ENCODE measurements around the gene PITPNM3.

Gene PITPNM3

DNA sequence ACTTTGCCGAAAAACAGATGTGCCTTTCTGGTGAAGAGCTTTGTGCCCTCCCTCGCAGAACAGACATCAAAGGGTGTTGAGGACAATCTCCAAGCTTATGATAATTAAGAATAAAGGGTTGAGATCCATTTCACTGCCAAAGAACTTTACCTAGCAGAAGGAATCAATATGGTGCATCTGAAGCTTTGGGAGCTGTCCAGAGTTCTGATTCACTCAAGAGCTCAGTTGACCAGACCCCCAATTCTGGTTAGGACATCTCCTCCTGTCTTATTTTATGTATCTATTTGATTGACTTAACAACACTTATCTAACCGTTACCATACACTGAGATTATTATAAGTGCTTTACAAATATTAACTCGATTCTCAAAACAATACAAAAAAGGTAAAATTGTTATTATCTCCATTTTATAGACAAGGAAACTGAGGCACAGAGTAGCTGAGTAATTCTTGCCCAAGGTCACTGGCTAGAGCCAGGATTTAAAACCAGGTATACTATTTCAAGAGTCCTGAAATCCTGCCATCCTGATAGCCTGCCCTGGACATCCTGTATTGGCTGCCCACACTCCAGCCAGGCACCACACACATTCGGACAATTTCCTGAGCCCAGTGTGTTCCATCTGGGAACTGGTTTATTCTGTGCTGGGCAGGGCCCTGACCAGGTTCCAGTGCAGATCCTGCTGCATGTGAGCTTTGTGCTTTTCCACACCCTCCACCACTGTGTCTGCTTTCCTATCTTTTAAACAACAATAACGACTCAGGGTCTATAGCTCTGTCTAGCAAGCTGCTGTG is 29.8 kb downstream of the PITPNM3 start:
- no peak for DNase-seq (ENCODE audit: low read depth in 2 of 2)

DNA sequence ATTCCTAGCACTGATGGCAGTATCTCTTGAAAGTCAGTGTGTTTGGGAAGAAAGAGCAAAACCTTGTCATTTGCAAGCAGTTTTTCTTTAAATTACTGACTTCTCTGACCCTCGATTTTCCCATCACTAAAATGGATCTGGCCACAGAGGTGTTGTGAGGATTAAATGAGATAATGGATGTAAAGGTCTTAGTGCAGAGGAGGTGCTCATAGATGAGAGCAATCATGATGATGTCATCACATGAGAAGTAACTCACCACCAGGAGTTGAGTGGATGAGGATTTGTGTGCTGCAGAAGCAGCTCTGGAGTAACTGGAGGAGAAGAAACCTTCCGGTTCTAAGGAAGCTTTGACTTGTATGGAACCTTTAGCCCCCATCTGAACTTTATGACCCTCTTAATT is 30.6 kb downstream of the PITPNM3 start:
- DNase-seq (ENCODE audit: low read depth in 2 of 2): no peak

DNA sequence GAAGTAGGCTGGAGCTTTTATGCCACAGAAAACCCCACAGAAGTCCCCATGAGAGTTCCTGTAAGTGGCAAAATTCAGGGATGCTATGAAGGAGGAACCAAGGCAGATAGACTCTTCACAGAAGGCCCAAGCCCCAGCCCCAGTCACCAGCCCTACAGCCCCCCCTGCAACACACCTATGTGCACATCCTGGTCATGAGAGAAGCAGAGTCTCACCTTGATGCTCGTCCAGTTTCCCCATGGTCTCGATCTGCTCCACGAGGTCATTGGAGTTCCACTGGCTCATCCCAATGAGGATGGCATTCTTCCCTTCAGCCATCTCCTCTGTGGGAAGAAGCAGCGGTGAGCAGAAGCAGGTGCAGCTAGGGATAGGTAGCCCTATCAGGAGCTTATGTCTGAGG is 31.2 kb downstream of the PITPNM3 start:
- DNase-seq (ENCODE audit: low read depth in 2 of 2): no peak

DNA sequence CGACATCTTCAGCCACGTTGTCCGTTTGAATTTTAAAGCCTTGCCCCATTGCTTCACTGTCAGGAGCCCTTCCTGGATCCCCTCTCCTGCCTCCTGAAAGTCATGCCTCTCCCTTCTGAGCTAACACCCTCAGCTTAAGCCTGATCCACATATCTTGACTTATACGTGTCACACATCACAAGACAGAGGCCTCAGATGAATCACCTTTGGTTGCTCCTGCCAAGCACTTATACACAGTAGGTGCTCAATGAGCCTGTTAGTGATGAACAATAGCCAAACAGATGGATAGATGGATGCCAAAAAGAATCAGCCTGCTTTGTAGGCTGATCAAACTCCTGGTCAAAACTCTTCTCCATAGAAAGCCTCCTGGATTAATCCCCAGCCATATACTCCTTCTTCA is 31.8 kb downstream of the PITPNM3 start:
- no peak for DNase-seq (ENCODE audit: low read depth in 2 of 2)

DNA sequence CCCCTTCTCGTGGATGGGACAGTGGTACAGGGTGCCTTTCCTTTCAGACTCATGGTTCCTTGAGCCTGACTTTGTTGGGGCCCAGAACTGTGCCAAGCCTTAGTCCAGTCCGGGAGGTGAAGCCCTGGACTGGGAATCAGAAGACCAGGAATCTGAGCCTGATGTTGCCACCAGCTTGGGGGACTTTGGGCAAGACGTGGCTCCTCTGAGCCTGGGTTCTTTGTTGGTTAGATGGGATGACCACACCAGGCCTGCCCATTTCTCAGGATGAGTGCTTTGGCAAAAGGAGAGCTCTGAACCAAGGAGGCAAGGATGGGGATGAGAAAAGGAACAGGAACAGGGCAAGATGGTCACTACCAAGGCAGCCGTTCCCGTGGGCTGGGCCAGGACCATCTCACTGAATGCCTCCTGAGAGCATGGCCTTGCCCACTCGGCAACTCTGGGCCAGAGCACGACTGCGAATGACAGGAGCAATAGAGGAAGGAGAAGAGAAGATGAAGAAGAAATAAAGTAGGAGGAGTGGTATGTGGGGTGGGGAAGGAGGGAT is 32.5 kb downstream of the PITPNM3 start:
- no peak for DNase-seq (ENCODE audit: low read depth in 2 of 2)

DNA sequence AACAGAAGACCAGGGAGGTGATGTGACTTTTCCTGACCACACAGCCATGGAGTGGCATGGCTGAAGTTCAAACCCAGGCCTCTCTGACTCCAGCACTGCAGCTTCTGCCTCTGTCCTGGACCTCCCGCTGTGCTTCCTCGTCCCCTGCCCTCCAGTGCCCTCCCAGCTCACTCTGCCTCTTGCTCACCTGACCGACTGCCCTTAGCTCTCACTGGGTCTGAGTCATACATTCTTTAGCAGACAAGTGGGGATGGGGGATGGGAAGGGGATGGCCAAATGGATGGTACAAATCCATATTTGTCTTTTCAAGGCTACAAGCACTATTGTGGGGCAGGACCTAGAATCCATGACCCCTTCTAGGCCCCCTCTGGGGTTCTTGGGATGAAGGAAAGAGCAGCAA is 33.0 kb downstream of the PITPNM3 start:
- no peak for DNase-seq (ENCODE audit: low read depth in 2 of 2)

DNA sequence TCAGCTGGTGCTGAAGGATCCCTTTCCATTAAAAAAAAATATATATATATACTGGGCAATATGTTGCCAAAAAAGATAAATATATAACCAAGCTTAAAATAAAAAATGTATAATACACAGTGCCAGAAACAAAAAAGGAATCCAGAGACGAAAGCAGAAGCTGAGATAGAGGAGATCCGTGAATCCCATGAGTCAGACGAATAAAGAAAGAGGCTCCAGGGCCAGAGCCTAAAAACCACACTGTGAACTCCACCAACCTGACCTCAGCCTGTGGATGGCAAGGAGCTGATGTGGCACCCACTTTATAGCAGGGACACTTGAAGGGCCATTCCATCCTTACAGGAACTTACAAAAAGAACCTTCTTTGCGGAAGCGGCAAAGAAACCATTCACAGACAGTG is 34.8 kb downstream of the PITPNM3 start:
- DNase-seq (ENCODE audit: low read depth in 2 of 2): no peak

DNA sequence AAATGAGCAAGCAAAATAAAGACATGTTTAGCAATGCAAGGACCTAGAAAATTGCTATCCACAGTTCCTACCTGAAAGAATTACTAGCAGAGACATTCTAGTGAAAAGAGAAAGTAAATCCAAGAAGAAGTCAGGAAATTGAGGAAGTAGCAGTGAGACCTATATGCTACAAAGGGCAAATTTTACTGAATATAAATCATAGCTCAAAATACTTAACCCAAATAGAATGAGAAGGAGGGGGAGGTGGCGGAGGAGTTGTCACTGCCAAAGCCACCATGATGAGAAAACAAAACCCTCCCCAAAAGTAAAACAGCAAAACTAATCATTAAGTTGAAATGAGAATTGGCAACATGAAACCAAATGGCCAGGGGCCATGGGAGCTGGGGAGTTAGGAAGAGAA is 39.3 kb downstream of the PITPNM3 start:
- DNase-seq (ENCODE audit: low read depth in 2 of 2): no peak

DNA sequence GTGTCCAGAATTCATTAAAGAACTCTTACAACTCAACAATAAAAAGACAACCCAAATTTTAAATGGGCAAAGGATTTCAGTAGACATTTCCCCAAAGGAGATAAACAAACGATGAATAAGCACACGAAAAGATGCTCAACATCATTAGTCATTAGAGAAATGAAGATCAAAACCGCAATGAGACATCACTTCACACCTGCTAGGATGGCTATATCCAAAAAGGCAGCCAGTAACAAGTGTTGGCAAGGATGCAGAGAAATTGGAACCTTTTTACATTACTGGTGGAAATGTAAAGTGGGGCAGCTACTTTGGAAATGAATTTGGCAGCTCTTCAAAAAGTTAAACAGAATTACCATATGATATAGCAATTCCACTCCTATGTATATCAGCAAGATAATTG is 42.0 kb downstream of the PITPNM3 start:
- DNase-seq (ENCODE audit: low read depth in 2 of 2): no peak

DNA sequence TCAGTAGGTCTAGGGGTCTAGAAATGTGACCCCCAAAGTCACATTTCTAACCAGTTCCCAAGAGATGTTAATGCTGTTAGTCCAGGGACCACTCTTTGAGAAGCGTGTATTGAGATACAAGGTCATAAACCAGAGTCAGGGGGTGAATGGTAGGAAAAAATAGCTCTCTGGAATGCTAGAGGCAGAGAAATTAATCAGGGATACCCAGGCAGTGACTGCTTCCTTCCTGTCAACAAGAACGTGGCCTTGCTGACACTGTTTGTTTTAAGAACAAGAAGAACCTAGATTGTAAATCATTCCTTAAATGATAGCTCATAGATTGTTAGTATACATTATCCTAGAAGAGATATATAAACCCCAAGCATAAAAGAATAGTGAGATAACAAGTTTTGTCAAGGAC is 43.8 kb downstream of the PITPNM3 start:
- no peak for DNase-seq (ENCODE audit: low read depth in 2 of 2)

DNA sequence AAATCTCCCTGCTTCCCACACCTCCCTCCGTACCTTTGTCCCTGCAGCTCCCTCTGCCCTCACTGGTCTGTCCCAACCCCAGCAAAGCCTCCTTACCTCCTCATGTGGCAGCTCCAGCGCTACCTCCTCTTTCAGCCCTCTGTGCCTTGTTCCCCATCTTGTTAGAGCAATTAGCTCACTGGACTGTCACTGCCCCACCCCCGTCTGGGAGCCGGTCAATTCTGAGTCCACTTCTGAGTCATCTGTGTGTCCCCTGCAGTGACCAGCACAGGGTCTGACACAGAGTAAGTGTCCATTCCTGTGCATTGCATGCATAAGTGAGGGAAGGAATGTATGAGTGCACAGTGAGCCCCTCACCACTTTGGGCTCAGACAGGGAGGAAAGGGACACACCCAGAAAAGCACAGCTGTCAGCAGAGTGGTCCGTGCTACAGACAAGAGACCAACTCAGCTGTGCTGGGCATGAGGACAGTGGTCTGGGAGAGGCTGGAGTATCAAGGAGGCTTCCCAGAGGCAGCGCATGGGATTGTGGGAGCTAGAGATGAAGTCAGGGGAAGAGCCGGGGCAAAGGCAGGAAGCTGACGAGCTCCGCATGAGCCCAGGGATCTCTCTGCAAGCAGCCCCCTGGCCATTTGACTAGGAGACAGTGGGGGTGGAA is 45.9 kb downstream of the PITPNM3 start:
- no peak for DNase-seq (ENCODE audit: low read depth in 2 of 2)

DNA sequence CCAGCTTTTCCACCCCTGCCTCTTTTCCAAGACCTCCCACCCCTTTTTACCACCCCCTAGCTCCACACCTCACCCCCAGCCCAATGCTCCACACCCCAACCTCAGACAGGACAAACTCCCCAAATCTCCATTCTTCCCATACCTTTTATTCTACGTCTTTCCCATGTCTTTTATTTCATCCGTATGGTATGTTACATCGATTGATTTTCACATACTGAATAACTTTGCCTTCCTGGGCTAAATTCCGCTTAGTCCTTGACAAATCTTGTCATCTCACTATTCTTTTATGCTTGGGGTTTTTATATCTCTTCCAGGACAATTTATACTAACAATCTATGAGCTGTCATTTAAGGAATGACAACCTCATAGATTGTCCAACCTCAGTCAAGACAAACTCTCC is 46.4 kb downstream of the PITPNM3 start:
- DNase-seq (ENCODE audit: low read depth in 2 of 2): no peak

DNA sequence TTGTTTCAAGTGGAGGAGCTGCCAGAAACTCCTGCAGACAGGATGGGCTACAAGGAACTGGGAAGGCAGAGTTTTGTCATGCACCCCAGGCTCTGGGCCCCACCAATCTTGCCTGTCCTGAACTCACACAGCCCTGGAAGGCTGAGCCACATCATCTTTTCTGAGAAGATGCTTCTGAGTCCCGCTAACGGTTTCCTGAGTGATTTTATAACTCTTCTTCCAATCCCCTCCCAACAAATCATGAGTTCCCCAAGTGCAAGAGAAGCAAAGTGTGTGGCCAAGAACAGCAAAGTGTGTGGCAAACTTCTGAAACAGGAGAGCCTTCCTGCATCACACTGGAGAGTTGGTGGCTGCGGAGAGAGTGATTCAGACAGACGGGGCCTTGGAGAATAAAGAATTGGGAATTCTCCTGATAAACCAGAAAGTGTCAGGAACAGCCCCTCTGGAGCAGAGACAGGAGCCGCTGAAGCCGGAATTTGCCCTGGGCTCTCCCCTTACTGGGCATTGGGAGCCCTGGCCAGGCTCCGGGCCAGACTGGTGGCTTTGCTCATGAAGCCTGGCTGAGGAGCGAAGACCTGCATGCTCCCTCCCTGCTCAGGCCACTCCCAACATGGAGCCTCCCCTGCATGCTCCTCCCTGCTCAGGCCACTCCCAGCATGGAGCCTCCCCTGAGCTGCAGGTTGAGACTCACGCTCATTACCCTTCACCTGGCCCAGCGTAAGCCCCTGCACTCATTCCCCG is 47.2 kb downstream of the PITPNM3 start:
- no peak for DNase-seq (ENCODE audit: low read depth in 2 of 2)

DNA sequence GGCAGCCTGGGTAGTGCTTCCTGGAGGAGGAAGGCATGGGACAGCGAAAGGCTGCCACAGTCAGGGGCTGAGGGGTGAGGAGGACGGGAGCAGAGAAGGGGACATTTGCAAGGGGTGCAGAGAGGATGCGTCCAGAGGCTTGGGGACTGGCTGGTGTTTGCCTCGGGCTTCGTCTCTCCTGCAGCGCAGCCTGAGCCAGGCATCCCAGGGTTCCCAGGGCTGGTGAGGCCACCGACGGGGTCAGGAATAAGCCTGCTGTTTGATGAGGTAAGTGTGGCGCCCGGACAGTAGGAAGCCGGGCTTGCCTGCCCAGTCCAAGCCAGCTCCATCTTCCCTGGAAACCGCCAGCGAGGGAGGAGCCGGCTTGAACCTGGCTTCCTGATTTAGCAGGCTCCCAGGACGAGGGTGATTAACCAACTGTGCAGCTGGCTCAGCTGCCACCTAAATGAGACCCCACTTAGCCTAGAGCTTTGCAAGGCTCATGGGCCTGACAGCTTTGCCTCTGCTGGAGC is 47.8 kb downstream of the PITPNM3 start:
- DNase-seq (ENCODE audit: low read depth in 2 of 2): no peak

DNA sequence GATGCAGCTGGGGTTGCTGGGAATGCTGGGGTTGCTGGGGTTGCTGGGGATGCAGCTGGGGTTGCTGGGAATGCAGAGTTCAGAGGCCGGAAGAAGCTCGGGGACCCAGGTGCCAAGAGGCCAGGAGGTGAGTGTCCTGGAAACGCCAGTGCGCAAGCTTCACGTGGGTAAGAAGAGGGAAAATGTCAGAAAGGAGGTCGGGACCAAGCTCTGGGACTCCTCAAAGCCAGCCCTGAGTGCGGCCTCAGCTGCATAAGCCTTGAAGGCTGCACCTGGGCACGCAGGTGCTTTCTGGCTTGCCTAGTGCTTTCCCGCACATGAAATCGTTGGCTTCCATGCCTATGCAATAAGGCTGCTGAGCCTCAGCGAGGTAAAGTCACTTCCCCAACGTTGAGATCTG is 48.3 kb downstream of the PITPNM3 start:
- DNase-seq (ENCODE audit: low read depth in 2 of 2): no peak

DNA sequence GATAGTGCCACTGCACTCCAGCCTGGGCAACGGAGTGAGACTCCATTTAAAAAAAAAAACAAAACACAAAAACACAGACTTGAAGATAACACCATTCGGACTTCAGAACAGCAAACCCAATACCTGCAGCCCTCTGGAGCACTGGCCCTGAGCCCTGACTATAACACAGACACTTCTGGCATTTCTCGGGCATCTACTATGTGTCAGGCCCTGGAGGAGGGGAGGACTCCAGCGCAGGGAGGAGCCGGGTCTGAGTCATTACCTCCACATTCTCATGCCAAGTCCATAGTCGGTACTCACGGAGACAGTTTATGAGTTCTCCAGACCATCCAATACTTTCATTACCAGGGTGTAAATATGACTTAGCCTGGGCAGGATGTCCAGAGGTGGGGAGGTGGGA is 48.8 kb downstream of the PITPNM3 start:
- no peak for DNase-seq (ENCODE audit: low read depth in 2 of 2)

DNA sequence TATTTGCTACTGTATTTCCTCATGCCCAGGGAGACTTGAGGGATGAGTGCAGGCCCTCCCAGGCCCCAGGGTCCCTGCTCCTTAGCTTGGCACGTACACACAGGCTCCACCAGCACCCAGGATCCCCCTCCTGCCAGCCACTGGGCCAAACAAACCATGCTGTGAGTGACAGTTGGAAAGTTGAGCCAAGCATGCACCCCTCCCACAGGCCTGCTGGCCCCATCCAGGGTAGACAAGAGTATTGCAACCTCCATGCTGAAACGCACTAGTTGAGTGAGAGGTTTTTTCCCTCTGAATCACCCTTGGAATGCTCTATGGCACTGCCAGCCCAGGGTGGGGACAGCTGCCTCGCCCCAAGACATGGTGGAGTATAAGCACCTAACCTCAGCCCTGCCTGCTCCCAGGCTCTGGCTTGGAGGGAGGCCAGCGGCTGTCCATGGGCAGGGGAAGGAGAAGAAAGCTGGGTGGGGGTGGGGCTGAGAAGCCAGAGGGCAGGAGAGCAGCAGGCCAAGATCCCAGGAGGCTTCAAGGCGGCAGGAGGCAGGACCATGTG is 49.6 kb downstream of the PITPNM3 start:
- DNase-seq (ENCODE audit: low read depth in 2 of 2): no peak

DNA sequence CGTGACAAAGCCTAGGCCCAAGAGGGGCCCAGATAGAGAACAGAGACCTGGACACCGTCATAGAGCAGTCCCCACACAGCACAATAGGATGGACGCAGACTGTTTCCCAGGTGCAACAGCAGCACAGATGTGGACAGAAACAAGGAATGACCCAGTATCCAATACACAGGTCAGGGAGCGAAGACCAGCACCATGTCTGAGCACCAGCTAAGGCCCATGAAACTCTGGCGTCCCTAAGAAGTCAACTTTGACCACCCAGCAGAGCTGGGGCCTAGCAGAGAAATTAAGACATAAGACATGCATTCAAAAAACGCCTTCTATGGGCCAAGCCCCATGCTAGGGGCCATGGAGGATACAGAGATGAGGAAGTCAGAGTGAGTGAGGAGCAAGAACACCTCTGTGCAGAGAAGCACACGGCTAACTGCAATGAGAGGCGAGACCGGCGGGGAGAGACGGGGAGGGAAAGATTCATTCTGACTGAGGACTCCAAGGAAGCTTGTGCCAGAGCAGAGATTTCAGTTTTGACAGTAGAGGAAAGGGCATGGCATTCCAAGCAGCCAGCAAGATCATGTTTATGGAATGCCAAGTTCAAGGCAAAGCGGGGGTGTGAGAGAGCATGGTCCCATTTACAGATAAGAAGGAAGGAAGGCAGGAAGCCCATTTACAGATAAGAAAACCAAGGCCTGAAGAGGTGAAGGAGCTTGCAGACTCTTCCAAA is 50.8 kb downstream of the PITPNM3 start:
- DNase-seq (ENCODE audit: low read depth in 2 of 2): no peak

DNA sequence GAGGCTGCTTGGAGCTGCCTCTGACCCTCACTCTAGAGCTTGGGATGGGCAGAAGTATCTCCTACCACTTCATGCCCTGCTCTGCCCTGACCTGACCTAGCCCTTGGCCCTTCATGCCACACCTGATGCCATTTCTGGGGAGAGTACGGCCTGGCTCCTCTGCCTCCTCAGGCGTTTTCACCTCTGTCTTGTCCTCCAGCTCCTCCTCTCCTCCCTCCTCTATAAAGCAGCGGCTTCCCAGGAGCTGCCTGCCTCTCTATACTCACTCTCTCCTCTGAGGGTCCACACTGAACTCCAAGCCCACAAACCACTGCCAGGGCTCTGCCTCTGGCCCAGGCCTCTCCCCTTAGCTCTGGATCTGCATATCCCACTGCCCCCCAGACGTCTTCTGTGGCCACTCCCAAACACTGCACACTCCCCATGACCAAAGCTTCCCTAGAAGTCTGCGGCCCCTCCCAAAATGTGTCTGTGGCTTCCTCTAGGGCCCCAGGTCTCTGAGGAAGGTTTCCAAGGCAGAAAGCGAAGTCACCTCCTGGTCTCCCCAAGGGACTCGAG is 52.6 kb downstream of the PITPNM3 start:
- no peak for DNase-seq (ENCODE audit: low read depth in 2 of 2)

DNA sequence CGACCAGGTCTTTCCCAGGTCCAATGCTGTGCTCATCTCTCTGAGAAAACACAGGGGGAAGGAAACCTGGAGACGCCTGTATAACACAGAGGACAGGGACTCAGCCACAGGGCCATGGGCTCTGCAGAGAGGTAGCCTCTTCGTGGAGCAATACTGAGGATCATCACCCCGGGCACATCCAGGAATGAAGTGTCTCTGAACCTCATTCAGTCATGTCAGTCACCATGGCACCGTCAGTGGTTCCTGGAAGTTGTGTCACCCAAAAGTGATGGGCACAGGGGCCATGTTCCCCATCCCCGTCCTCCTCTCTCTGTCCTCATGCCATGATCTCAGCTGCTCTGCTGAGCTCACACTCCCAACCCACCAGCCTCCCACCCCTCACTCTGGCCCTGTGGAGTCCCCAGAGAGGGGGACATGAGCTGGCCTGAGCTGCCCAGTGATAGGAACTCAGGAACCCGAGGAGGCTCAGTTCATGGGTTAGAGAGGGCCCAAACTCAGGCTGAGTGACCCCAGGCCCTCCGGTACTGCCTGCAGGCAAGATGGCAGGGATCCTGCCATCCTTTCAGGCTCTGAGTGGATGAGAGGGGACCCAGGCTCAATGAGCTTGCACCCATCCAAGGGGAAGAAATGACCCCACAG is 53.4 kb downstream of the PITPNM3 start:
- no peak for DNase-seq (ENCODE audit: low read depth in 2 of 2)

DNA sequence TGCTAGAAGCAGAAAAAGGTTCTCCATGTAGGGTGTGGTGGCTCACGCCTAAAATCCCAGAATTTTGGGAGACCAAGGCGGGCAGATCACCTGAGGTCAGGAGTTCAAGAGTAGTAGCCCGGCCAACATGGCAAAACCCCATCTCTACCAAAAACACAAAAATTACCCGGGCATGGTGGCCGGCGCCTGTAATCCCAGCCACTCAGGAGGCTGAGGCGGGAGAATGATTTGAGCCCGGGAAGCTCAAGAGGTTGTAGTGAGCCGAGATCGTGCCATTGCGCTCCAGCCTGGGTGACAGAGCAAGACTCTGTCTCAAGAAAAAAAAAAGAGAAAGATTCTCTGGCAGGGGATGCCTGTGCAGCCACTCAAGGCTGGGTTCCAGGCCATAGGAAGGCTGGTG is 54.2 kb downstream of the PITPNM3 start:
- DNase-seq (ENCODE audit: low read depth in 2 of 2): no peak

Data from activated CD4-positive, alpha-beta T cell treated with anti-CD3 and anti-CD28 coated beads for 24 hours (primary cell).